H9 (cell line): ENCODE results near the gene KIF18B. TPM values are rescaled to one million over a fixed set of nuclear protein-coding genes. Genes with fewer than 3 reads are reported as not detected.

Experiments
- DNase-seq: peaks from one replicate; pipeline ENCODE4 v3.0.0-alpha.2; 2017
- H2AFZ ChIP-seq: one replicate; pipeline ENCODE4 v1.6.1; 2013; ENCODE audit warnings: mild to moderate bottlenecking, low read length, control low read depth, moderate library complexity
- H2AK5ac ChIP-seq: 2 replicates; pipeline ENCODE4 v1.6.1; 2013; ENCODE audit warnings: low read length, control low read depth, mixed read lengths; ENCODE audit not compliant: insufficient read length
- H2BK120ac ChIP-seq: one replicate; pipeline ENCODE4 v1.6.1; 2013; ENCODE audit warnings: low read depth, mild to moderate bottlenecking, low read length, control low read depth, inconsistent platforms; ENCODE audit not compliant: poor library complexity, severe bottlenecking
- H2BK12ac ChIP-seq: 2 replicates; pipeline ENCODE4 v1.6.1; 2013; ENCODE audit warnings: low read length, control low read depth, mixed read lengths, low read depth; ENCODE audit not compliant: insufficient read length
- H2BK15ac ChIP-seq: 2 replicates; pipeline ENCODE4 v1.6.1; 2013; ENCODE audit warnings: low read depth, low read length, control low read depth
- H2BK20ac ChIP-seq: one replicate; pipeline ENCODE4 v1.6.1; 2013; ENCODE audit warnings: low read depth, mild to moderate bottlenecking, low read length, control low read depth, inconsistent platforms; ENCODE audit not compliant: poor library complexity, severe bottlenecking
- H2BK5ac ChIP-seq: 2 replicates; pipeline ENCODE4 v1.6.1; 2013; ENCODE audit warnings: low read length, control low read depth, mixed read lengths; ENCODE audit not compliant: insufficient read length
- H3K14ac ChIP-seq: 2 replicates; pipeline ENCODE4 v1.6.1; 2013; ENCODE audit warnings: low read length, control low read depth; ENCODE audit not compliant: insufficient read depth
- H3K18ac ChIP-seq: 2 replicates; pipeline ENCODE4 v1.6.1; 2013; ENCODE audit warnings: low read depth, mild to moderate bottlenecking, mixed read lengths, low read length, control low read depth; ENCODE audit not compliant: insufficient read length
- H3K23ac ChIP-seq: 2 replicates; pipeline ENCODE4 v1.6.1; 2013; ENCODE audit warnings: low read length, control low read depth, mixed read lengths, low read depth; ENCODE audit not compliant: insufficient read length
- H3K23me2 ChIP-seq: 2 replicates; pipeline ENCODE4 v1.6.1; 2013; ENCODE audit warnings: low read depth, mild to moderate bottlenecking, mixed read lengths, low read length, control low read depth; ENCODE audit not compliant: insufficient read length, poor library complexity, severe bottlenecking
- H3K27ac ChIP-seq: 2 replicates; pipeline ENCODE4 v1.5.1; 2013; ENCODE audit warnings: low read length, control low read depth, mixed read lengths, low read depth; ENCODE audit not compliant: insufficient read length
- H3K27me3 ChIP-seq: 2 replicates; pipeline ENCODE4 v1.6.1; 2013; ENCODE audit warnings: low read length, control low read depth, inconsistent platforms; ENCODE audit not compliant: insufficient read depth
- H3K4ac ChIP-seq: 2 replicates; pipeline ENCODE4 v1.6.1; 2013; ENCODE audit warnings: low read depth, mild to moderate bottlenecking, control low read depth, inconsistent platforms, low read length, moderate library complexity
- H3K4me1 ChIP-seq: 2 replicates; pipeline ENCODE4 v1.6.1; 2013; ENCODE audit warnings: low read length, control low read depth, inconsistent platforms; ENCODE audit not compliant: insufficient read depth
- H3K4me2 ChIP-seq: 2 replicates; pipeline ENCODE4 v1.6.1; 2013; ENCODE audit warnings: low read length, control low read depth, mixed read lengths; ENCODE audit not compliant: insufficient read length, insufficient read depth
- H3K56ac ChIP-seq: 2 replicates; pipeline ENCODE4 v1.6.1; 2013; ENCODE audit warnings: low read depth, mild to moderate bottlenecking, mixed read lengths, low read length, control low read depth; ENCODE audit not compliant: insufficient read length
- H3K79me1 ChIP-seq: 2 replicates; pipeline ENCODE4 v1.6.1; 2013; ENCODE audit warnings: low read depth, mild to moderate bottlenecking, moderate library complexity, low read length, control low read depth, inconsistent platforms; ENCODE audit not compliant: insufficient read depth, poor library complexity, severe bottlenecking
- H3K79me2 ChIP-seq: 2 replicates; pipeline ENCODE4 v1.6.1; 2013; ENCODE audit warnings: low read length, control low read depth, inconsistent platforms; ENCODE audit not compliant: insufficient read depth
- H3K9ac ChIP-seq: 2 replicates; pipeline ENCODE4 v1.6.1; 2013; ENCODE audit warnings: low read length, control low read depth, mixed read lengths; ENCODE audit not compliant: insufficient read length; ENCODE audit errors: extremely low read depth
- H3K9me3 ChIP-seq: one replicate; pipeline ENCODE4 v1.6.1; 2013; ENCODE audit warnings: low read depth, low read length, inconsistent platforms; ENCODE audit not compliant: control insufficient read depth
- H3T11ph ChIP-seq: one replicate; pipeline ENCODE4 v1.6.1; 2013; ENCODE audit warnings: mild to moderate bottlenecking, low read length, control low read depth, inconsistent platforms
- H4K20me1 ChIP-seq: one replicate; pipeline ENCODE4 v1.6.1; 2013; ENCODE audit not compliant: control insufficient read depth, insufficient read length, insufficient read depth
- H4K5ac ChIP-seq: 2 replicates; pipeline ENCODE4 v1.6.1; 2013; ENCODE audit warnings: low read depth, mild to moderate bottlenecking, mixed read lengths, low read length, control low read depth; ENCODE audit not compliant: insufficient read length
- H4K8ac ChIP-seq: replicated peaks from 2 replicates; pipeline ENCODE4 v1.6.1; 2013; ENCODE audit warnings: low read length, control low read depth, mixed read lengths, low read depth; ENCODE audit not compliant: insufficient read length
- H4K91ac ChIP-seq: 2 replicates; pipeline ENCODE4 v1.6.1; 2013; ENCODE audit warnings: low read depth, mild to moderate bottlenecking, moderate library complexity, mixed read lengths, low read length, control low read depth; ENCODE audit not compliant: insufficient read length
- H3K27ac Mint-ChIP-seq, 3 experiments: 2 replicates in 2 of 3; 3 replicates in 1 of 3; pipeline ENCODE4 v1.8.0; 2020 to 2021; ENCODE audit warnings: mixed read lengths in 3 of 3, mild to moderate bottlenecking in 1 of 3, moderate library complexity in 1 of 3
- H3K27me3 Mint-ChIP-seq: 2 replicates; pipeline ENCODE4 v1.8.0; 2021; ENCODE audit warnings: low read depth, mild to moderate bottlenecking, moderate library complexity, mixed read lengths
- H3K36me3 Mint-ChIP-seq, 3 experiments: 2 replicates in 2 of 3; 3 replicates in 1 of 3; pipeline ENCODE4 v1.8.0; 2020 to 2021; ENCODE audit warnings: low read depth in 3 of 3, mixed read lengths in 3 of 3; ENCODE audit not compliant: insufficient read depth in 1 of 3
- H3K4me1 Mint-ChIP-seq, 2 experiments: 2 replicates each; pipeline ENCODE4 v1.8.0; 2020; ENCODE audit warnings: mixed read lengths in 2 of 2
- H3K4me3 Mint-ChIP-seq, 2 experiments: 2 replicates in 1 of 2; 3 replicates in 1 of 2; pipeline ENCODE4 v1.8.0; 2020 to 2021; ENCODE audit warnings: mild to moderate bottlenecking in 2 of 2, mixed read lengths in 2 of 2, moderate library complexity in 1 of 2
- H3K9me3 Mint-ChIP-seq, 2 experiments: 2 replicates in 1 of 2; 3 replicates in 1 of 2; pipeline ENCODE4 v1.8.0; 2020; ENCODE audit warnings: mild to moderate bottlenecking in 2 of 2, mixed read lengths in 2 of 2, moderate library complexity in 1 of 2
- CTCF ChIP-seq: fragments of 200-600 bp; sonication (generic); conservative IDR thresholded peaks from 3 replicates; pipeline ENCODE4 v1.8.0; 2021; ENCODE audit warnings: antibody characterized with exemption, mild to moderate bottlenecking
- WGBS: extraction: QIAGEN DNeasy Blood & Tissue Kit; methylation state at CpG from one replicate; pipeline ENCODE4 v1.1.7; 2013; ENCODE audit warnings: missing lambda C conversion rate, low lambda C conversion rate, mixed read lengths; ENCODE audit not compliant: insufficient read length; ENCODE audit errors: extremely low coverage; 5-methylcytosine and 5-hydroxymethylcytosine counted together
- total RNA-seq: library from RNA; stranded (reverse); gene quantifications from 2 replicates; pipeline ENCODE4 v1.2.1, GENCODE V29; 2021

Gene KIF18B
- total RNA-seq, 1 experiment from 2014 or later, result 51.8 TPM

- no peak overlapping the region for H3K4ac ChIP-seq
- no peak overlapping the region for H3K18ac ChIP-seq
- H2BK20ac ChIP-seq, result no peak overlapping the region
- H4K8ac ChIP-seq, result no peak overlapping the region
- no peak overlapping the region for H2BK12ac ChIP-seq
- no peak for TF ChIP-seq CTCF
- no peaks in the 10 kb centered on the region for H4K20me1 ChIP-seq
- H3K9me3 ChIP-seq, result no peaks in the 10 kb centered on the region
- no peak overlapping the region for H3K27ac ChIP-seq
- no peaks in the 10 kb centered on the region; the same call in 1 of the 2 replicates for H3K4me1 ChIP-seq
- H2BK15ac ChIP-seq, result no peak overlapping the region
- no peak overlapping the region for H3K56ac ChIP-seq
- no peaks in the 10 kb centered on the region for H3K79me1 ChIP-seq
- peaks cover 0 to 1% (median 0%) of the 10 kb centered on the region in 3 experiments; a peak in 1 of 7 replicates for H3K36me3 Mint-ChIP-seq
- H3K27me3 Mint-ChIP-seq, result peaks cover 84% of the 10 kb centered on the region
- no peaks in the 10 kb centered on the region for H3K79me2 ChIP-seq
- H2AK5ac ChIP-seq, result no peak overlapping the region
- H3T11ph ChIP-seq, result no peak overlapping the region
- no CpG with 5 or more reads among the region's 76 CpGs for WGBS
- peak overlapping the region; percentile 41 to 77 for H3K4me3 Mint-ChIP-seq
- H3K23me2 ChIP-seq, result peaks cover 31% of the 10 kb centered on the region
- no peak overlapping the region for H3K9ac ChIP-seq
- peak overlapping the region; percentile 67 for H3K4me2 ChIP-seq
- peaks cover 0 to 2% of the 10 kb centered on the region in 2 experiments; a peak in 1 of 5 replicates for H3K9me3 Mint-ChIP-seq
- H4K5ac ChIP-seq, result no peak overlapping the region
- no peak overlapping the region for H3K23ac ChIP-seq
- no peak overlapping the region for H3K27ac Mint-ChIP-seq
- peaks cover 26 to 43% of the 10 kb centered on the region in 2 experiments for H3K4me1 Mint-ChIP-seq
- no peak overlapping the region; the same call in 1 of the 2 replicates for H3K14ac ChIP-seq
- DNase-seq, result peak; percentile 64
- no peak overlapping the region for H2BK120ac ChIP-seq
- H2BK5ac ChIP-seq, result no peak overlapping the region
- H4K91ac ChIP-seq, result no peak overlapping the region
- peaks cover 31% of the 10 kb centered on the region for H3K27me3 ChIP-seq
- no peak overlapping the region for H2AFZ ChIP-seq
Observed at GRCh38 chr17:44967026-44967906, 19.7 kb upstream of the KIF18B start.
